Measurements from ENCODE around the gene ARHGAP1. TPM values are rescaled to one million over a fixed set of nuclear protein-coding genes. Genes with fewer than 3 reads are reported as not detected.

Gene ARHGAP1
- total RNA-seq, 1 experiment from 2014 or later, result 65.4 TPM

- CTCF ChIA-PET, result interaction anchor here (1.0 kb wide), 1 partner anchor 19 kb away, joined by 4 read pairs; no protein-coding TSS in a partner anchor
- no peak for DNase-seq
- intact Hi-C loops (cut with micrococcal nuclease; ENCODE audit: unreplicated experiment), result no loop called here
- Mint-ChIP-seq H3K4me1 (ENCODE audit: low read depth, unreplicated experiment) (no peaks in the 10 kb centered on the region), H3K4me3 (ENCODE audit: low read depth, unreplicated experiment) (no peak overlapping the region), H3K27ac (ENCODE audit: unreplicated experiment) (no peak overlapping the region), H3K27me3 (ENCODE audit: unreplicated experiment) (no peaks in the 10 kb centered on the region), H3K36me3 (ENCODE audit: insufficient read depth, unreplicated experiment) (peaks cover 12% of the 10 kb centered on the region), H3K9me3 (ENCODE audit: low read depth, unreplicated experiment) (no peaks in the 10 kb centered on the region)
- BruUV-seq (replicated peaks), result no TSS peak
- TF ChIP-seq CTCF (IDR thresholded peaks at IDR 0.05; ENCODE audit: unreplicated experiment), result no peak
Measured at GRCh38 chr11:46694072-46694471, 6.3 kb downstream of the ARHGAP1 start.

GRCh38 chr11:46693597-46694012, 6.8 kb downstream of the ARHGAP1 start:
- Mint-ChIP-seq H3K36me3 (ENCODE audit: insufficient read depth, unreplicated experiment) (peaks cover 12% of the 10 kb centered on the region), H3K4me3 (ENCODE audit: low read depth, unreplicated experiment) (no peak overlapping the region), H3K4me1 (ENCODE audit: low read depth, unreplicated experiment) (no peaks in the 10 kb centered on the region), H3K27me3 (ENCODE audit: unreplicated experiment) (no peaks in the 10 kb centered on the region), H3K27ac (ENCODE audit: unreplicated experiment) (no peak overlapping the region), H3K9me3 (ENCODE audit: low read depth, unreplicated experiment) (no peaks in the 10 kb centered on the region)
- intact Hi-C loops (cut with micrococcal nuclease; ENCODE audit: unreplicated experiment), result no loop called here
- BruUV-seq (replicated peaks), result no TSS peak
- CTCF ChIA-PET, result interaction anchor here (0.7 to 1.0 kb wide), 2 partner anchors 19 to 247 kb away, joined by 3 to 4 read pairs; no protein-coding TSS in a partner anchor
- DNase-seq, result no peak
- TF ChIP-seq CTCF (IDR thresholded peaks at IDR 0.05; ENCODE audit: unreplicated experiment), result no peak

- no peaks in the 10 kb centered on the region for H3K9me3 Mint-ChIP-seq (ENCODE audit: low read depth, unreplicated experiment)
- DNase-seq, result no peak
- CTCF ChIA-PET, result interaction anchor here (0.6 kb wide), 1 partner anchor 16 kb away, joined by 3 read pairs; no protein-coding TSS in a partner anchor
- no peak overlapping the region for H3K27ac Mint-ChIP-seq (ENCODE audit: unreplicated experiment)
- peaks cover 19% of the 10 kb centered on the region for H3K36me3 Mint-ChIP-seq (ENCODE audit: insufficient read depth, unreplicated experiment)
- no TSS peak for BruUV-seq (replicated peaks)
- intact Hi-C loops (cut with micrococcal nuclease; ENCODE audit: unreplicated experiment), result no loop called here
- no peak for TF ChIP-seq CTCF (IDR thresholded peaks at IDR 0.05; ENCODE audit: unreplicated experiment)
- no peak overlapping the region for H3K4me3 Mint-ChIP-seq (ENCODE audit: low read depth, unreplicated experiment)
- H3K4me1 Mint-ChIP-seq (ENCODE audit: low read depth, unreplicated experiment), result no peaks in the 10 kb centered on the region
- H3K27me3 Mint-ChIP-seq (ENCODE audit: unreplicated experiment), result no peaks in the 10 kb centered on the region
Measured at GRCh38 chr11:46692450-46692849, 8.0 kb downstream of the ARHGAP1 start.

GRCh38 chr11:46690702-46691101, 9.7 kb downstream of the ARHGAP1 start:
- no peak for TF ChIP-seq CTCF (IDR thresholded peaks at IDR 0.05; ENCODE audit: unreplicated experiment)
- no TSS peak for BruUV-seq (replicated peaks)
- Mint-ChIP-seq H3K27ac (ENCODE audit: unreplicated experiment) (no peak overlapping the region), H3K4me3 (ENCODE audit: low read depth, unreplicated experiment) (no peak overlapping the region), H3K27me3 (ENCODE audit: unreplicated experiment) (no peaks in the 10 kb centered on the region), H3K9me3 (ENCODE audit: low read depth, unreplicated experiment) (no peaks in the 10 kb centered on the region), H3K36me3 (ENCODE audit: insufficient read depth, unreplicated experiment) (peaks cover 33% of the 10 kb centered on the region), H3K4me1 (ENCODE audit: low read depth, unreplicated experiment) (no peaks in the 10 kb centered on the region)
- intact Hi-C loops (cut with micrococcal nuclease; ENCODE audit: unreplicated experiment), result no loop called here
- CTCF ChIA-PET, result no interaction called here
- no peak for DNase-seq

Measured in Calu3 (cell line).